Lower leg skin (tissue), 3 donors: ENCODE measurements around the gene DOK6.

ENCODE experiments used
- CTCF ChIP-seq, 3 donors: fragments of 450-650 bp; IDR thresholded peaks; one replicate each; pipeline ENCODE4 v1.5.1; 2016; ENCODE audit warnings: antibody characterized with exemption in 3 of 3, mild to moderate bottlenecking in 3 of 3, moderate library complexity in 2 of 3
- POLR2A ChIP-seq, 2 donors: fragments of 450-650 bp; IDR thresholded peaks; one replicate each; pipeline ENCODE4 v1.6.1; 2016 to 2017; ENCODE audit warnings: antibody characterized with exemption in 2 of 2, mild to moderate bottlenecking in 1 of 2, moderate library complexity in 1 of 2

- TF ChIP-seq CTCF (IDR thresholded peaks at IDR 0.05): no peak
- no peak for TF ChIP-seq POLR2A (IDR thresholded peaks at IDR 0.05)
Observed at GRCh38 chr18:69736730-69737129, 336.0 kb downstream of the DOK6 start.
